OCI-LY1 (cell line): ENCODE measurements around the gene LDLRAD4.

Experiments
- CTCF ChIP-seq: fragments of 200-600 bp; sonication (generic), shearing (Covaris generic); IDR thresholded peaks from 2 replicates; pipeline ENCODE4 v1.5.1; 2017; ENCODE audit warnings: mild to moderate bottlenecking, antibody characterized with exemption, low read length, moderate library complexity, mixed read lengths
- EZH2 ChIP-seq: fragments of 200-600 bp; sonication (generic), shearing (Covaris generic); IDR thresholded peaks from 2 replicates; pipeline ENCODE4 v1.8.0; 2017; ENCODE audit warnings: borderline replicate concordance, mixed run types, mild to moderate bottlenecking, antibody characterized with exemption, low read length, moderate library complexity, mixed read lengths

- no peak for TF ChIP-seq CTCF
- no peak for TF ChIP-seq EZH2
Measured at GRCh38 chr18:13465124-13465446, 246.5 kb downstream of the LDLRAD4 start.
